GM21737 (cell line): ENCODE data around the gene TMEM18.

Experiments
- ATAC-seq: cut with Tn5 transposase; IDR thresholded peaks from one replicate; pipeline ENCODE4 v1.9.1; 2021; ENCODE audit warnings: mild to moderate bottlenecking, moderate library complexity; ENCODE audit not compliant: unreplicated experiment

The TMEM18 gene

GRCh38 chr2:636641-637405, 40.4 kb downstream of the TMEM18 start:
- ATAC-seq, result no peak

GRCh38 chr2:635687-636621, 41.3 kb downstream of the TMEM18 start:
- no peak for ATAC-seq

GRCh38 chr2:634636-635388, 42.4 kb downstream of the TMEM18 start:
- ATAC-seq, result no peak

GRCh38 chr2:634041-634440, 43.2 kb downstream of the TMEM18 start:
- ATAC-seq, result no peak

- ATAC-seq, result no peak
Measured at GRCh38 chr2:633371-633770, 43.8 kb downstream of the TMEM18 start.

GRCh38 chr2:632471-632870, 44.7 kb downstream of the TMEM18 start:
- ATAC-seq, result no peak

- no peak for ATAC-seq
Measured at GRCh38 chr2:631741-632140, 45.5 kb downstream of the TMEM18 start.

- ATAC-seq, result no peak
Measured at GRCh38 chr2:630451-631320, 46.5 kb downstream of the TMEM18 start.

- ATAC-seq, result no peak
Measured at GRCh38 chr2:629961-630360, 47.2 kb downstream of the TMEM18 start.

- ATAC-seq, result no peak
Measured at GRCh38 chr2:628651-629050, 48.6 kb downstream of the TMEM18 start.

GRCh38 chr2:627926-628560, 49.2 kb downstream of the TMEM18 start:
- ATAC-seq, result no peak

- no peak for ATAC-seq
Measured at GRCh38 chr2:627340-627709, 49.9 kb downstream of the TMEM18 start.

- no peak for ATAC-seq
Measured at GRCh38 chr2:626491-627339, 50.5 kb downstream of the TMEM18 start.

GRCh38 chr2:625415-626333, 51.5 kb downstream of the TMEM18 start:
- no peak for ATAC-seq

GRCh38 chr2:624551-625347, 52.5 kb downstream of the TMEM18 start:
- no peak for ATAC-seq

GRCh38 chr2:624096-624495, 53.1 kb downstream of the TMEM18 start:
- no peak for ATAC-seq
